GM12872 (cell line): ENCODE results near the gene DHX57.

ENCODE experiments used
- CTCF ChIP-seq: IDR thresholded peaks from 3 replicates; pipeline ENCODE4 v1.5.1; 2011; ENCODE audit warnings: low read depth, mild to moderate bottlenecking, low read length, moderate library complexity; ENCODE audit not compliant: insufficient read depth

The DHX57 gene

GRCh38 chr2:38889045-38889444, 13.3 kb upstream of the DHX57 start:
- no peak for TF ChIP-seq CTCF

GRCh38 chr2:38887902-38888554, 12.3 kb upstream of the DHX57 start:
- TF ChIP-seq CTCF, result no peak

- TF ChIP-seq CTCF, result no peak
Measured at GRCh38 chr2:38887347-38887746, 11.6 kb upstream of the DHX57 start.

GRCh38 chr2:38886063-38886462, 10.3 kb upstream of the DHX57 start:
- no peak for TF ChIP-seq CTCF

- TF ChIP-seq CTCF, result no peak
Measured at GRCh38 chr2:38876407-38876806, 673 bp upstream of the DHX57 start.

GRCh38 chr2:38875227-38875575, 533 bp downstream of the DHX57 start:
- no peak for TF ChIP-seq CTCF

GRCh38 chr2:38873763-38874162, 2.0 kb downstream of the DHX57 start:
- no peak for TF ChIP-seq CTCF
